IPS-18a (cell line): ENCODE measurements around the gene CWF19L2.
"Not testable (repeated sequence)": the region's sequence is repeated elsewhere in the genome, so short reads cannot be mapped to it uniquely, and the experiment has no call there.

Source experiments
- H3K27ac ChIP-seq: one replicate; pipeline ENCODE4 v1.5.1; 2013; ENCODE audit warnings: low read length
- H3K27me3 ChIP-seq: one replicate; pipeline ENCODE4 v1.6.1; 2013; ENCODE audit warnings: mild to moderate bottlenecking, low read length; ENCODE audit not compliant: control insufficient read depth, insufficient read depth
- H3K36me3 ChIP-seq: one replicate; pipeline ENCODE4 v1.6.1; 2013; ENCODE audit warnings: low read depth, low read length; ENCODE audit not compliant: control insufficient read depth
- H3K4me1 ChIP-seq: one replicate; pipeline ENCODE4 v1.6.1; 2013; ENCODE audit warnings: low read depth, low read length; ENCODE audit not compliant: control insufficient read depth
- H3K4me3 ChIP-seq: one replicate; pipeline ENCODE4 v1.5.1; 2013; ENCODE audit warnings: low read length
- H3K9ac ChIP-seq: one replicate; pipeline ENCODE4 v1.6.1; 2013; ENCODE audit warnings: mild to moderate bottlenecking, low read length, moderate library complexity
- H3K9me3 ChIP-seq: one replicate; pipeline ENCODE4 v1.6.1; 2013; ENCODE audit warnings: low read depth, low read length; ENCODE audit not compliant: control insufficient read depth

Gene CWF19L2

GRCh38 chr11:107473792-107474191, 16.2 kb upstream of the CWF19L2 start:
- Histone ChIP-seq H3K36me3 (no peaks in the 10 kb centered on the region), H3K9me3 (no peaks in the 10 kb centered on the region), H3K27ac (no peak overlapping the region), H3K9ac (no peak overlapping the region), H3K4me1 (no peaks in the 10 kb centered on the region), H3K4me3 (no peak overlapping the region), H3K27me3 (no peaks in the 10 kb centered on the region)

- H3K36me3 ChIP-seq = no peaks in the 10 kb centered on the region
- no peak overlapping the region for H3K4me3 ChIP-seq
- H3K9me3 ChIP-seq = no peaks in the 10 kb centered on the region
- H3K4me1 ChIP-seq = no peaks in the 10 kb centered on the region
- no peak overlapping the region for H3K27ac ChIP-seq
- no peak overlapping the region for H3K9ac ChIP-seq
- no peaks in the 10 kb centered on the region for H3K27me3 ChIP-seq
These were observed 15.3 kb upstream of the CWF19L2 start for GRCh38 chr11:107472966-107473365.

GRCh38 chr11:107468596-107468995, 11.0 kb upstream of the CWF19L2 start:
- no peaks in the 10 kb centered on the region for H3K9me3 ChIP-seq
- H3K27ac ChIP-seq = no peak overlapping the region
- no peak overlapping the region for H3K4me3 ChIP-seq
- no peaks in the 10 kb centered on the region for H3K4me1 ChIP-seq
- no peaks in the 10 kb centered on the region for H3K36me3 ChIP-seq
- H3K27me3 ChIP-seq = no peaks in the 10 kb centered on the region
- no peak overlapping the region for H3K9ac ChIP-seq

- Histone ChIP-seq H3K9me3 (no peaks in the 10 kb centered on the region), H3K27me3 (no peaks in the 10 kb centered on the region)
These were observed 10.1 kb upstream of the CWF19L2 start for GRCh38 chr11:107467696-107468095.

GRCh38 chr11:107466275-107466866, 8.7 kb upstream of the CWF19L2 start:
- not testable (repeated sequence) for H3K27me3 ChIP-seq, H3K36me3 ChIP-seq, H3K9me3 ChIP-seq, H3K9ac ChIP-seq, H3K4me3 ChIP-seq, H3K27ac ChIP-seq, H3K4me1 ChIP-seq

More at GRCh38 chr11:107467696-107468095, 10.1 kb upstream of the CWF19L2 start:
- Histone ChIP-seq H3K4me3 (no peak overlapping the region), H3K36me3 (no peaks in the 10 kb centered on the region), H3K4me1 (no peaks in the 10 kb centered on the region), H3K27ac (no peak overlapping the region), H3K9ac (no peak overlapping the region)

GRCh38 chr11:107457205-107457557, 444 bp downstream of the CWF19L2 start:
- H3K4me3 ChIP-seq = peak overlapping the region; percentile 97

GRCh38 chr11:107453594-107454286, 3.9 kb downstream of the CWF19L2 start:
- H3K36me3 ChIP-seq = peaks cover 24% of the 10 kb centered on the region
- no peak overlapping the region for H3K4me3 ChIP-seq
- H3K9me3 ChIP-seq = no peaks in the 10 kb centered on the region
- no peaks in the 10 kb centered on the region for H3K27me3 ChIP-seq
- H3K9ac ChIP-seq = no peak overlapping the region
- H3K4me1 ChIP-seq = peaks cover 3% of the 10 kb centered on the region
- H3K27ac ChIP-seq = no peak overlapping the region

More at GRCh38 chr11:107457205-107457557, 444 bp downstream of the CWF19L2 start:
- Histone ChIP-seq H3K9ac (peak overlapping the region; percentile 91), H3K27me3 (no peaks in the 10 kb centered on the region), H3K27ac (peak overlapping the region; percentile 78), H3K9me3 (no peaks in the 10 kb centered on the region), H3K36me3 (peaks cover 24% of the 10 kb centered on the region), H3K4me1 (peaks cover 3% of the 10 kb centered on the region)

- H3K36me3 ChIP-seq = peaks cover 3% of the 10 kb centered on the region
- no peaks in the 10 kb centered on the region for H3K9me3 ChIP-seq
- H3K4me1 ChIP-seq = no peaks in the 10 kb centered on the region
- no peak overlapping the region for H3K4me3 ChIP-seq
- H3K27ac ChIP-seq = no peak overlapping the region
- H3K27me3 ChIP-seq = no peaks in the 10 kb centered on the region
- H3K9ac ChIP-seq = no peak overlapping the region
These were observed 10.7 kb downstream of the CWF19L2 start for GRCh38 chr11:107446822-107447431.

- Histone ChIP-seq H3K9me3 (no peaks in the 10 kb centered on the region), H3K9ac (no peak overlapping the region)
These were observed 14.9 kb downstream of the CWF19L2 start for GRCh38 chr11:107442715-107443215.

GRCh38 chr11:107439586-107440167, 17.9 kb downstream of the CWF19L2 start:
- Histone ChIP-seq H3K9me3 (no peaks in the 10 kb centered on the region), H3K27ac (no peak overlapping the region), H3K4me3 (no peak overlapping the region), H3K4me1 (no peaks in the 10 kb centered on the region), H3K36me3 (peaks cover 32% of the 10 kb centered on the region), H3K27me3 (no peaks in the 10 kb centered on the region), H3K9ac (no peak overlapping the region)

More at GRCh38 chr11:107442715-107443215, 14.9 kb downstream of the CWF19L2 start:
- no peak overlapping the region for H3K27ac ChIP-seq
- no peaks in the 10 kb centered on the region for H3K27me3 ChIP-seq
- no peaks in the 10 kb centered on the region for H3K4me1 ChIP-seq
- peaks cover 32% of the 10 kb centered on the region for H3K36me3 ChIP-seq
- H3K4me3 ChIP-seq = no peak overlapping the region

GRCh38 chr11:107438148-107438547, 19.5 kb downstream of the CWF19L2 start:
- Histone ChIP-seq H3K9ac (no peak overlapping the region), H3K9me3 (no peaks in the 10 kb centered on the region), H3K36me3 (peaks cover 32% of the 10 kb centered on the region), H3K4me3 (no peak overlapping the region), H3K4me1 (no peaks in the 10 kb centered on the region), H3K27me3 (no peaks in the 10 kb centered on the region), H3K27ac (no peak overlapping the region)
